Hippocampal formation (tissue), 2 donors: ENCODE data around the gene LYL1.

Source experiments
- DNase-seq, 2 donors: peaks; one replicate each; lab custom pipeline; 2025; lab: John Stamatoyannopoulos, UW

The LYL1 gene

DNA sequence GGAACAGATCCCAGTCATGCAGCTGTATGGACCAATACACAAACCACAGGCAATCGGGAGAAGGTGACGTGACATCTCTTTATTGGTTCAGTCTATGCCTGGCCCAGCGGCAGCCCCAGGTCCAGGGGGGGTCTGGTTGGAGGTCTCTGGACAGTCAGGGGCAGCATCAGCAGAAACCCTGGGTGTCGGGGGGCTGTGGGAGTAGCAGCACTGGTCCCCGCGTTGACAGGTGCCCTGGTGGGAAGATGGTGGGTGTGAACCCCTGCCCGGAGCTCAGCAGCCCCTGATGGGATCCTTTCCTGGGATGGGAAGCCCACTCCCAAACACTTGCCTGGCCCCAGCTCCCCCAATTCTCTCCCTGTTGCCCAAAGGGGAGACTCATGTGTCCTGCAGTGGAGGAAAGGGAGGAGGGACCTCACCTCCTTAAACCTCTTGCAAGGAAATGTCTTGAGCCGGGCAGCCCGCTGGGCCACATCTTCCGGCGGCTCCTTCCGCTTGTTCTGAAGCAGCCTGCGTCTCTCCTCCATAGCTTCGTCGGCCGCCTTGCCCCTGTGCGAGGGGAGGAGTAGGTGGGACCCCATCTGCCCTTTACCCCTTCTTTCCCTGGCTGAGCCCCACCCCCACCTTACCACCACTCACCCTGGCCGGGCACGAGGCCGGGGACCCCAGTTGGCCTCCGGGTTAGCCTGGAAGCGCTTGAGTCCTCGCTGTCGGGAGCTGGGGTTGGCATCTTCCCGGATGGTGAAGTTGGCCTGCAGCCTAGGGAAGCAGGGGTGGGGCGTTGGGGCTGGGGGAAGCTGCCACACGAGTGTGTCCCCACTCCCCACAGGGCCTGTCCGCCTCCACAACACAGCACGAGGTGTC lies 2.4 kb upstream of the LYL1 start:
- no peak for DNase-seq

- no peak for DNase-seq
Measured at GRCh38 chr19:13104360-13104847, 1.7 kb upstream of the LYL1 start.

DNA sequence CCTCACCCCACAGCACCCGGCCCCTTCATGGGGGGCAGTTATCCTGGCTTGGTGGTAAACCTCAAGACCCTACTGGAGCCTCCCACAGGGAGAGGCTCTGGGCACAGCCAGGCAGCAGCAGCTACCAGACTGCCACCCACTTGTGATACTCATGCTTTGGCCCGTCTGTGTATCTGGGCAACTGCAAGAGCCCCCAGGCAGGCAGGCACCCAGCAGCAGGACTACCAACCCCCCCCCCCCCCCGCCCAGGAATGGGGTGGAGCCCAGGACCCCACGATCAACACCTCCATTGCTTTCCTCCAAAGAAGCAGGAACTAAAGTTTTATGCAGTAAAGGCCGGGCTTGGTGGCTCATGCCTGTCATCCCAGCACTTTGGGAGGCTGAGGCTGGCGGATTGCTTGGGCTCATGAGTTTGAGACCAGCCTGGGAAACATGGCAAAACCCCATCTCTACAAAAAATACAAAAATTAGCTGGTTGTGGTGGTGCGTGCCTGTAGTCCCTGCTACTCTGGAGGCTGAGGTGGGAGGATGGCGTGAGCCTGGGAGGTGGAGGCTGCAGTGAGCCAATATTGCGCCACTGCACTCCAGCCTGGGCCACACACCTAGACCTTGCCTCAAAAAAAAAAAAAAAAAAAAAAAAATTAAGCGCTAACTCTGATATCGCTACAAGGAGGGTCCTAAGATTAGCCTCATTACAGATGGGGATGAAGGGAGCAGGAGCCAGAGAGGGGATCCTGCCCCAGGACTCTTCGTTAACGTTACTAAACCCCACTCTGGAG lies 1.1 kb upstream of the LYL1 start:
- no peak for DNase-seq

GRCh38 chr19:13102416-13102665 lies 317 bp downstream of the LYL1 start:
- no peak for DNase-seq

- no peak for DNase-seq
Measured at GRCh38 chr19:13101590-13102415, 855 bp downstream of the LYL1 start.

DNA sequence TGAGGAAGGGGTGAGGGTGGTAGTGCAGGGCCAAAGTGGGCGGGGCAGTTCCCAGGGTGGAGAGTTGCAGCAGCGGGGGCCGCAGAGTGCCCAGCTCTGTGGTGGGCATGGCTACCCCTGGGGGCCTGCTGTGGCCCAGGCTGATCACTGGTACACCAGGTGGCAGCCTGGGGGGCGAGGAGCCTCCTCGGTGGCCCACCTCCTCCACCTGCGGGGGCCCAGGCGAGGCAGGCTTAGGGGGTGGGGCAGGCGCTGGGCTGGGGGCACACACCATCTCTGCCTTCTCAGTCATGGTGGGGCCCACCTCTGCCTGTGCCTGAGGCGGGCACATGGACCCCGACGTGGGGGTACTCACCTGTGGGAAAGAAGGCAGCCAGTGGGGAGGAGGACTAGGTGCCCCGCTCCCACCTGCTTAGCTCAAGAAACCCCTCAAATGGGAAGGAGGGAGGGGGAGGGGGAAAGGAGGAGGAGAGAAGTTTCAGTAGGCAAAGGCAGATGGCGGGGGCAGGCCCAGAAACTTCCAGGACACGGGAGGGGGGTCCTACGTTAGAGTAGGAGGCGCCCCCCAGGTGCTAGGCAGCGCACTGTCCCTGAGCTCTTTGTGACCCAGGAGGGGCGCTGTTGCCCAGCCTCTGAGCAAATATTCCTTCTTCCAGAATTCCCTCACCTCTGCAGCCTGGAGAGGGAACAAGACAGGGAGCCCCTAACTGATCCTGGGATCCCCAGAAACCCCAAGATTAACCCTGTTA lies 1.6 kb downstream of the LYL1 start:
- DNase-seq = no peak

GRCh38 chr19:13100031-13100588 lies 2.5 kb downstream of the LYL1 start:
- DNase-seq = no peak

GRCh38 chr19:13099073-13099999 lies 3.3 kb downstream of the LYL1 start:
- no peak for DNase-seq

DNA sequence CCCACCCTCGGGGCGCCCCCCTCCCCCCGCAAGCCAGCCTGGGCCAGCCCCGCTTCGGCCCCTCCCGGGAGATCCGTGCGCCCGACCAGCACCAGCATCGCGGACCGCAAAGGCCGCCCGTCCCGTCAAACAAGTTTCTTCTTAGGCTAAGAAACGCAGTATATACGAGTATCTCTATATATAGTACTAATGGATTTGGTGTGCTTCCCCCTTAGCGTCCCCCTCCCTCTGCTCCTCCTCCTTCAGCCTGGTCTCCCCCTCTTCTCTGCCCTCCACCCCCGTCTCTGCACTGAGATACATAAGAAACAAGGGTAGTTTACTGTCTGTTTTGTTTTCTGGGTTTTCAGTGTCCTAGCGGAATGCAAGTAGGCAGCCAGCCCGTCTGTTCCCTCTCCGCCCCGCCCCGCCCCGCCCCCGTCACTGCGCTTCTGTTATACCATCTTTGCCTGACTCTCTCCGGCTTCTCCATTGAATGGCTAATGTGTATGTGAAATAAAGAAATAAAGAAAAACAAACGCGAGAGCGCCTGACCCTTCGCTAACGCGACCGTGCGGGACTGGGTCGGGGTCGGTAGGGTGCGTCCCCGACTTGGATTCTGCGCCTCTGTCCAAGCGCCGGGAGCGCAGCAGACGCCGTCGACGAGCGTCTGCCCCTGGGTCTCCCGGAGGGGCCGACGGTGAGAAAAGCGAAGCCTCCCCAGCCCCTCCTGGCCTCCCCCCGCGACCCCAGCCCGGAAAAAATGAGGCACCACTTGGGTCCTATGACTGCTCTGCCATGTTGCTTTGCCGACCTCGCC lies 4.2 kb downstream of the LYL1 start:
- no peak for DNase-seq

GRCh38 chr19:13097463-13098258 lies 5.0 kb downstream of the LYL1 start:
- DNase-seq = no peak

GRCh38 chr19:13097033-13097462 lies 5.6 kb downstream of the LYL1 start:
- DNase-seq = no peak

DNA sequence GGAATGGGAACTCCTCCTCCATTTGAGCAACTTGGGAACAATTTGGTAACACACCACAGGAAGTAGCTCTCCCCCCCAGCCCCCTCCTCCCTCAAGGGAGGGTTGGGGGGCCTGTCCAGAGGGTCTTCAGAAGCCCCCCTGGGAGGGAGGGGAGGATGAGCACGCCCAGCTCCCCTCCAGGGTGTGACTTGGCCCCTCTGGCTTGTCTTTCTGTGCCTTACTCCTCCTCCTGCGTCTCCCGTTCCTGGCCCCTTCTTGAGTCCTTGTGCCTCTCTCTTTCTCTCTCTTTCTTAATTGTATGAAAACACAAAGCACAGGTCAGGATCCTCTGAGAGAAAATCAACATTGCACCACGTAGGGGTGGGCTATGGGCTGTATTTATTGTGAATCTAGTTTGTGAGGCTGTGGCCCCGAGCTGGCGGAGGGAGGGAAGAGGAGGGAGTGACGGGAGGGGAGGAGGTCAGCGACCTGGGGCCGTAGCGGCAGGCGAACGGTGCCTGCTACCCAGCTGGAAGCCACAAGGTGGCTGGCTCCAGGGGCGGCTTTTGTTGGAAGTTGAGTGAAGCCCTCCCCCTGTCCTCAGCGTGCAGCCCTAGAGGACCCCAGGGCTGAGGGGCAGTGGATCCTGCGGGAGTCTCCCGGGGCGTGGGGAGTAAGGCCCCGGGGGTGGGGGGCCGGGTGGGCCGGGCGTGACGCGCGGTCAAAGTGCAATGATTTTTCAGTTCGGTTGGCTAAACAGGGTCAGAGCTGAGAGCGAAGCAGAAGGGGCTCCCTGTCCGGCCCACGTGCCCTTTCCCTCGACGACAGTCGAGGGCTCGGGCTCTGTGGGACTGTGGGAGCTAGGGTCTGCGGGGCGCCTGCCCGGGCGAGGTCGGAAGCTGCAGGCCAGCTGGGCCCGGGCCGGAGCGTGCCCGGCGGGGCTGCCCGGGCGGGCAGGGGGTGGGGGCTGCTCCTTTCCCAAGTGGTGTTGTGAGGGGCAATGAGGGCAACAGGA lies 6.4 kb downstream of the LYL1 start:
- DNase-seq = no peak

DNA sequence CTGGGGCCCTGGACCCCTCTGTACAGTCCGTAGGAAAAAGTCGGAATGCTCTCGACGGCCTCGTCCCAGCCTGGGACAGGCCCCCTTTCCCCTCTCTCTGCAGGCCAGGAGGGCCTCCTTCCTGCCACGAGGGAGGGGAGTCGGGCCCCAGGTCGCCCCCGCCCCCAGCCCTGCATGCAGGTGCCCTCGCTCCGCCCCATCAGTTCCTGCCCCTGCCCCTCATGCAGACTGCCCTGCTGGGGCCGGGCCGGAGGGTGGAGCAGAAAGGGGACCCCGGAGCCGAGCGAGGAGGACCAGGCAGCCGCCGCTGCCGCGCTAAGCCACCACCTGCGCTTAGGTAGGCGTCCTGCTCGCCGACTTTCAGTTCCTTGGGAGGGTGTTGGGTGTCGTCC lies 7.3 kb downstream of the LYL1 start:
- DNase-seq = no peak

GRCh38 chr19:13094771-13095392 lies 7.8 kb downstream of the LYL1 start:
- no peak for DNase-seq

DNA sequence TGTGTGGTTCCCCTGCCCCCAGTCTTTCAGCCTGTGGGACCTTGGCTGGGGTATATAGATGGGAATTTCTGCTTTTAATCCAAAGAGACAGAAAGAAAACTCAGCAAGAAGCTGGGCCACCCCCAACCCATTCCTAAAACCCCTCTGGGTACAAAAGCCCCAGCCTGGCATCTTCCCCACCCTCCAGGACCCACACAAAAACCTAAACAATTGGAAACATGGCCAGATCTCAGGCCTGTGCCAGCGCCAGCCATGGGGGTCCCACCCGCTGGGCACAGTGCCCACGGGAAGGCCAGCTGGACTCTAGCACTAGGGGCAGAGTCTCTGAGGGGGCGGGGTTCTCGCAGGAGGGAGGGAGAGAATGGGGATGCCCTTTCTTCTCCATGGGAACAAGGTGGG lies 8.6 kb downstream of the LYL1 start:
- no peak for DNase-seq

DNA sequence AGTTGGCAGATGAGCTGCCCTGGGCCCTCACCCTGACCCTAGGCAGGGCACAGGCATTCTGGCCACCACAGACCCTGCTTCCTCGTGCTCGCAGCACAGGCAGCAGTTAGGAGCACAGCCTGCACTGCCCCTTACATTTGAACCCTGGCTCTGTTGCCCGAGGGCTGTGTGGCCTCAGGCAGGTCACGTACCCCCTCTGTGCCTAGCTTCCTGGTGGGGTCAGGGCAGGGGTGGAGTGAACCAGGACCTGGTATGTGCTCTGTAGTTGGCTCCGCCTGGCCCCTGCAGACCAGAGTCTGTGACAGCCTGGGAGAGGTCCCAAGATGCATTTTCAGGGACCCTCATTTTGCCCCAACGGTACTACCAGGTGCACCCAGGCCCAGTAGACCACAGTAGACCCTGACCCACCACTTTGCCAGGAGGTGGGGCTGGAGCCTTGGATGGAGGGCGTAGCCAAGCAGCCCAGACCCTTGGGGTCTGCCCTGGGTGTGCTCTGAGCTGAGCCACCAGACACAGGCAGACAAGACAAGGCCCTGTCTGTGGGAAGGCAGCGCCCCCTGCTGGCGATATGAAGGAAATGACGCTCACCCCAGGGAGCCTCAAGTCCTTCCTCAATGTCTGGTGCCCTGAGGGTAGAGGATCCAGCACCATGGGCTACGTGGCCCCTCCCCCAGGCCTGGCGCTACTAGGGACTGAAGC lies 9.1 kb downstream of the LYL1 start:
- DNase-seq = peak in 1 of 2 donors; percentile 79
